ENCODE data around the gene KYAT1.

GRCh38 chr9:128792978-128793686, 88.6 kb downstream of the KYAT1 start:
- TF ChIP-seq, protein P1, sequence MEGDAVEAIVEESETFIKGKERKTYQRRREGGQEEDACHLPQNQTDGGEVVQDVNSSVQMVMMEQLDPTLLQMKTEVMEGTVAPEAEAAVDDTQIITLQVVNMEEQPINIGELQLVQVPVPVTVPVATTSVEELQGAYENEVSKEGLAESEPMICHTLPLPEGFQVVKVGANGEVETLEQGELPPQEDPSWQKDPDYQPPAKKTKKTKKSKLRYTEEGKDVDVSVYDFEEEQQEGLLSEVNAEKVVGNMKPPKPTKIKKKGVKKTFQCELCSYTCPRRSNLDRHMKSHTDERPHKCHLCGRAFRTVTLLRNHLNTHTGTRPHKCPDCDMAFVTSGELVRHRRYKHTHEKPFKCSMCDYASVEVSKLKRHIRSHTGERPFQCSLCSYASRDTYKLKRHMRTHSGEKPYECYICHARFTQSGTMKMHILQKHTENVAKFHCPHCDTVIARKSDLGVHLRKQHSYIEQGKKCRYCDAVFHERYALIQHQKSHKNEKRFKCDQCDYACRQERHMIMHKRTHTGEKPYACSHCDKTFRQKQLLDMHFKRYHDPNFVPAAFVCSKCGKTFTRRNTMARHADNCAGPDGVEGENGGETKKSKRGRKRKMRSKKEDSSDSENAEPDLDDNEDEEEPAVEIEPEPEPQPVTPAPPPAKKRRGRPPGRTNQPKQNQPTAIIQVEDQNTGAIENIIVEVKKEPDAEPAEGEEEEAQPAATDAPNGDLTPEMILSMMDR (IDR thresholded peaks at IDR 0.05; ENCODE audit: control extremely low read depth in 1 of 3, insufficient read depth in 1 of 3, low read depth in 1 of 3, low read length in 3 of 3), result no peak
- TF ChIP-seq KDM5A (IDR thresholded peaks at IDR 0.05; ENCODE audit: low read length), result no peak
- no peak for TF ChIP-seq SRF (IDR thresholded peaks at IDR 0.05; ENCODE audit: low read depth, low read length)
- no peak for TF ChIP-seq SP1 (IDR thresholded peaks at IDR 0.05; ENCODE audit: low read depth, low read length)
- TF ChIP-seq E2F6 (IDR thresholded peaks at IDR 0.05), result no peak
- TF ChIP-seq MAX (IDR thresholded peaks at IDR 0.05), result no peak
- TF ChIP-seq, protein P2, sequence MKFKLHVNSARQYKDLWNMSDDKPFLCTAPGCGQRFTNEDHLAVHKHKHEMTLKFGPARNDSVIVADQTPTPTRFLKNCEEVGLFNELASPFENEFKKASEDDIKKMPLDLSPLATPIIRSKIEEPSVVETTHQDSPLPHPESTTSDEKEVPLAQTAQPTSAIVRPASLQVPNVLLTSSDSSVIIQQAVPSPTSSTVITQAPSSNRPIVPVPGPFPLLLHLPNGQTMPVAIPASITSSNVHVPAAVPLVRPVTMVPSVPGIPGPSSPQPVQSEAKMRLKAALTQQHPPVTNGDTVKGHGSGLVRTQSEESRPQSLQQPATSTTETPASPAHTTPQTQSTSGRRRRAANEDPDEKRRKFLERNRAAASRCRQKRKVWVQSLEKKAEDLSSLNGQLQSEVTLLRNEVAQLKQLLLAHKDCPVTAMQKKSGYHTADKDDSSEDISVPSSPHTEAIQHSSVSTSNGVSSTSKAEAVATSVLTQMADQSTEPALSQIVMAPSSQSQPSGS (IDR thresholded peaks at IDR 0.05; ENCODE audit: low read length), result no peak
- TF ChIP-seq ZNF274 (IDR thresholded peaks at IDR 0.05; ENCODE audit: borderline replicate concordance, extremely low read depth, low read length), result no peak
- TF ChIP-seq HDAC2 (IDR thresholded peaks at IDR 0.05; ENCODE audit: borderline replicate concordance in 1 of 2, low read depth in 2 of 2, low read length in 2 of 2), result no peak
- TF ChIP-seq POLR2A (IDR thresholded peaks at IDR 0.05; ENCODE audit: control extremely low read depth in 1 of 2, low read depth in 2 of 2, low read length in 2 of 2), result no peak

All from H1 (cell line).